GM13976 (cell line): ENCODE results near the gene TNXB.

Source experiments
- DNase-seq: peaks from one replicate; pipeline ENCODE4 v3.0.0; 2012; ENCODE audit warnings: low spot score
- CTCF ChIP-seq: IDR thresholded peaks from 2 replicates; pipeline ENCODE4 v1.5.1; 2012; ENCODE audit warnings: borderline replicate concordance, mild to moderate bottlenecking; ENCODE audit not compliant: insufficient read depth; ENCODE audit errors: extremely low read depth, missing control alignments, control extremely low read depth
- in situ Hi-C: fragments of 300-500 bp; cut with MboI; formaldehyde crosslinking; loops from one replicate; pipeline ENCODE4 v1.12.0; 2022; ENCODE audit warnings: low sequenced_read_pairs, mixed read lengths, inconsistent platforms; ENCODE audit not compliant: unreplicated experiment

The TNXB gene

GRCh38 chr6:32151863-32152768 is 43.0 kb upstream of the TNXB start, which contains the start of gene PRRT1:
PRRT1 (minus strand) TSS chr6:32151939; CDS start chr6:32151827, 112 bp downstream.
- no peak for DNase-seq
- in situ Hi-C loops, result no loop called here
- no peak for TF ChIP-seq CTCF

- in situ Hi-C loops, result no loop called here
- TF ChIP-seq CTCF, result no peak
- DNase-seq, result no peak
Observed at GRCh38 chr6:32151181-32151862, 42.2 kb upstream of the TNXB start.

- in situ Hi-C loops, result no loop called here
- DNase-seq, result peak; percentile 18
- TF ChIP-seq CTCF, result no peak
Observed at GRCh38 chr6:32149932-32150870, 41.1 kb upstream of the TNXB start.

- in situ Hi-C loops, result no loop called here
- no peak for DNase-seq
- no peak for TF ChIP-seq CTCF
Observed at GRCh38 chr6:32149092-32149755, 40.1 kb upstream of the TNXB start.

- no peak for TF ChIP-seq CTCF
- in situ Hi-C loops, result no loop called here
- peak; percentile 36 for DNase-seq
Observed at GRCh38 chr6:32148289-32149091, 39.4 kb upstream of the TNXB start.
